DOHH2 (cell line): ENCODE results near the gene ZFHX3.
"Not testable (repeated sequence)": the region's sequence is repeated elsewhere in the genome, so short reads cannot be mapped to it uniquely, and the experiment has no call there.

Experiments
- H3F3A ChIP-seq: fragments of 200-600 bp; sonication (generic), shearing (Covaris generic); 2 replicates; pipeline ENCODE4 v1.6.0; 2016; ENCODE audit warnings: antibody characterized with exemption, mild to moderate bottlenecking; ENCODE audit not compliant: control insufficient read depth, insufficient read depth
- H3K27ac ChIP-seq: fragments of 200-600 bp; sonication (generic); 2 replicates; pipeline ENCODE4 v1.5.1; 2014; ENCODE audit warnings: low read depth, mild to moderate bottlenecking, low read length, moderate library complexity
- H3K27me3 ChIP-seq: fragments of 200-600 bp; sonication (generic); 2 replicates; pipeline ENCODE4 v1.6.1; 2014; ENCODE audit warnings: mild to moderate bottlenecking, low read length, mixed read lengths; ENCODE audit not compliant: control insufficient read depth
- H3K36me3 ChIP-seq: fragments of 200-600 bp; sonication (generic); 2 replicates; pipeline ENCODE4 v1.6.1; 2014; ENCODE audit warnings: mild to moderate bottlenecking, low read length, moderate library complexity, mixed read lengths; ENCODE audit not compliant: control insufficient read depth
- H3K4me1 ChIP-seq: fragments of 200-600 bp; sonication (generic); 2 replicates; pipeline ENCODE4 v1.6.1; 2014; ENCODE audit warnings: mild to moderate bottlenecking, low read length, mixed read lengths; ENCODE audit not compliant: control insufficient read depth
- H3K4me2 ChIP-seq: fragments of 200-600 bp; sonication (generic); 2 replicates; pipeline ENCODE4 v1.6.0; 2014; ENCODE audit warnings: mild to moderate bottlenecking, low read length, moderate library complexity
- H3K4me3 ChIP-seq: fragments of 200-600 bp; sonication (generic); 2 replicates; pipeline ENCODE4 v1.5.1; 2014; ENCODE audit warnings: mild to moderate bottlenecking, low read length, mixed read lengths
- H3K79me2 ChIP-seq: fragments of 200-600 bp; sonication (generic); 2 replicates; pipeline ENCODE4 v1.6.1; 2014; ENCODE audit warnings: mild to moderate bottlenecking, low read length, mixed read lengths; ENCODE audit not compliant: control insufficient read depth
- H3K9me2 ChIP-seq: fragments of 200-600 bp; sonication (generic); replicated peaks from 2 replicates; pipeline ENCODE4 v1.6.1; 2014; ENCODE audit warnings: mild to moderate bottlenecking, low read length, mixed read lengths; ENCODE audit not compliant: control insufficient read depth
- H3K9me3 ChIP-seq: fragments of 200-600 bp; sonication (generic); 2 replicates; pipeline ENCODE4 v1.6.1; 2014; ENCODE audit warnings: antibody characterized with exemption, low read length, mixed read lengths; ENCODE audit not compliant: control insufficient read depth, insufficient read depth
- H4K20me1 ChIP-seq: fragments of 200-600 bp; sonication (generic); 2 replicates; pipeline ENCODE4 v1.6.0; 2014; ENCODE audit warnings: low read depth, mild to moderate bottlenecking, antibody characterized with exemption, low read length, moderate library complexity; ENCODE audit not compliant: control insufficient read depth, insufficient read depth
- EZH2phosphoT487 ChIP-seq: fragments of 200-600 bp; sonication (generic); IDR thresholded peaks from 2 replicates; pipeline ENCODE4 v1.6.1; 2017; ENCODE audit warnings: borderline replicate concordance, mild to moderate bottlenecking, antibody characterized with exemption, low read length, moderate library complexity, mixed read lengths
- TF ChIP-seq, protein P1 (sequence below): fragments of 200-600 bp; sonication (generic); IDR thresholded peaks from one replicate; pipeline ENCODE4 v1.5.1; 2014; ENCODE audit warnings: antibody characterized with exemption, mild to moderate bottlenecking, low read depth, low read length; ENCODE audit not compliant: poor library complexity, severe bottlenecking

Gene ZFHX3

GRCh38 chr16:73086108-73086507, 38.2 kb upstream of the ZFHX3 start:
- Histone ChIP-seq H3K27ac (no peak overlapping the region), H3F3A (no peaks in the 10 kb centered on the region), H3K4me3 (no peak overlapping the region), H3K36me3 (no peaks in the 10 kb centered on the region), H3K27me3 (0 out of 2 replicates have a peak, but pooled peaks cover 5% of the 10 kb centered on the region), H3K9me2 (no peaks in the 10 kb centered on the region), H3K79me2 (no peaks in the 10 kb centered on the region), H3K9me3 (no peaks in the 10 kb centered on the region), H4K20me1 (no peaks in the 10 kb centered on the region), H3K4me2 (no peak overlapping the region), H3K4me1 (peaks cover 4% of the 10 kb centered on the region)
- no peak for TF ChIP-seq EZH2phosphoT487
- TF ChIP-seq, protein P1, sequence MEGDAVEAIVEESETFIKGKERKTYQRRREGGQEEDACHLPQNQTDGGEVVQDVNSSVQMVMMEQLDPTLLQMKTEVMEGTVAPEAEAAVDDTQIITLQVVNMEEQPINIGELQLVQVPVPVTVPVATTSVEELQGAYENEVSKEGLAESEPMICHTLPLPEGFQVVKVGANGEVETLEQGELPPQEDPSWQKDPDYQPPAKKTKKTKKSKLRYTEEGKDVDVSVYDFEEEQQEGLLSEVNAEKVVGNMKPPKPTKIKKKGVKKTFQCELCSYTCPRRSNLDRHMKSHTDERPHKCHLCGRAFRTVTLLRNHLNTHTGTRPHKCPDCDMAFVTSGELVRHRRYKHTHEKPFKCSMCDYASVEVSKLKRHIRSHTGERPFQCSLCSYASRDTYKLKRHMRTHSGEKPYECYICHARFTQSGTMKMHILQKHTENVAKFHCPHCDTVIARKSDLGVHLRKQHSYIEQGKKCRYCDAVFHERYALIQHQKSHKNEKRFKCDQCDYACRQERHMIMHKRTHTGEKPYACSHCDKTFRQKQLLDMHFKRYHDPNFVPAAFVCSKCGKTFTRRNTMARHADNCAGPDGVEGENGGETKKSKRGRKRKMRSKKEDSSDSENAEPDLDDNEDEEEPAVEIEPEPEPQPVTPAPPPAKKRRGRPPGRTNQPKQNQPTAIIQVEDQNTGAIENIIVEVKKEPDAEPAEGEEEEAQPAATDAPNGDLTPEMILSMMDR: no peak

- Histone ChIP-seq H3K27me3 (0 out of 2 replicates have a peak, but pooled peaks cover 5% of the 10 kb centered on the region), H3K9me3 (no peaks in the 10 kb centered on the region), H3F3A (no peaks in the 10 kb centered on the region), H3K79me2 (no peaks in the 10 kb centered on the region), H3K4me3 (no peak overlapping the region), H4K20me1 (no peaks in the 10 kb centered on the region), H3K4me2 (no peak overlapping the region), H3K4me1 (peaks cover 4% of the 10 kb centered on the region), H3K9me2 (no peaks in the 10 kb centered on the region), H3K36me3 (no peaks in the 10 kb centered on the region), H3K27ac (no peak overlapping the region)
- TF ChIP-seq EZH2phosphoT487: no peak
- TF ChIP-seq, protein P1: no peak
Measured at GRCh38 chr16:73083271-73083670, 35.3 kb upstream of the ZFHX3 start.

DNA sequence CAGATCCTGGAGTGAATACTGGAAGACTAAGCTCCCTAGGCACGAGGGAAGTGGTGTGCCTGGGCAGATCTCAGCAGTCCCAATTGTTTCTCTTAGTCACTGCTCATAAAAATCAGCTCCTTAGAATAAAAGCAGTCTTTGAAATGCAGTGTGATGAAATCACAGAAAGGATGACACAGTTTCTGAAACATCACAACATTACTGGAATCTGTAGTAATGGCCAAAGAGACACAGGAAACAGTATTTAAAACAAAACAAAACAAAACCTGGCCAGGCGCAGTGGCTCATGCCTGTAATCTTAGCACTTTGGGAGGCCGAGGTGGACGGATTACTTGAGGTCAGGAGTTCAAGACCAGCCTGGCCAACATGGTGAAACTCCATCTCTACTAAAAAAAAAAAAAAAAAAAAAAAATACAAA, 34.7 kb upstream of the ZFHX3 start:
- H3K36me3 ChIP-seq, H3K9me2 ChIP-seq, H3F3A ChIP-seq, H3K27ac ChIP-seq, H4K20me1 ChIP-seq, H3K9me3 ChIP-seq, H3K27me3 ChIP-seq, H3K4me2 ChIP-seq, H3K4me1 ChIP-seq, H3K4me3 ChIP-seq, H3K79me2 ChIP-seq: not testable (repeated sequence)

DNA sequence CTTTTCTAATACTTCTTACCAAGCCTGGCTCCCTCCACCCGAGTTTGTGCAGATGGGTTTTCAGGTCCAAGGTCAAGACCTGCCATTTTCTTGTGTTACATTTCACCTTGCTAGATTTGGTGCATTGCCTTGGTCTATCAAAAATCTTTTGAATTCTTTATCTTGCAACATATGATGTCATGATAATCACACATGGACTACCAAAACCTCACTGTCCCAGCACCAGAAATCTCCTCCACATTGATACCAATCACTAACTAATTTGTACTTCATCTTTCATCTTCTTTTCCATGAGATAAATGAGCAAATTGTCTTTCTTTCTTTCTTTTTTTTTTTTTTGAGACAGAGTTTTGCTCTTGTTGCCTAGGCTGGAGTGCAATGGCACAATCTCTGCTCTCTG, 33.0 kb upstream of the ZFHX3 start:
- Histone ChIP-seq H3K4me2 (no peak overlapping the region), H3K36me3 (no peaks in the 10 kb centered on the region), H3F3A (no peaks in the 10 kb centered on the region), H3K9me2 (no peaks in the 10 kb centered on the region), H3K79me2 (no peaks in the 10 kb centered on the region), H3K4me3 (no peak overlapping the region), H3K4me1 (peaks cover under 1% of the 10 kb centered on the region), H3K27ac (no peak overlapping the region), H3K9me3 (no peaks in the 10 kb centered on the region), H3K27me3 (0 out of 2 replicates have a peak, but pooled peaks cover under 1% of the 10 kb centered on the region), H4K20me1 (no peaks in the 10 kb centered on the region)
- TF ChIP-seq, protein P1: no peak
- TF ChIP-seq EZH2phosphoT487: no peak
